Measurements from ENCODE around the gene LHFPL6.

- no peak for TF ChIP-seq PKNOX1 (IDR thresholded peaks at IDR 0.05)
- TF ChIP-seq FOXM1 (IDR thresholded peaks at IDR 0.05; ENCODE audit: borderline replicate concordance), result no peak
- no peak for TF ChIP-seq ARNT (IDR thresholded peaks at IDR 0.05)
Observed at GRCh38 chr13:39311619-39312018, 291.4 kb downstream of the LHFPL6 start.

All from HEK293T (cell line).